ENCODE results near the gene ZNF428.
"Not testable (repeated sequence)": the region's sequence is repeated elsewhere in the genome, so short reads cannot be mapped to it uniquely, and the experiment has no call there.

Gene ZNF428

GRCh38 chr19:43616306-43616705 lies 3.1 kb downstream of the ZNF428 start:
- no peak for DNase-seq

- DNase-seq, result no peak
Observed at GRCh38 chr19:43612374-43612773, 7.1 kb downstream of the ZNF428 start.

- no peak for DNase-seq
Observed at GRCh38 chr19:43611788-43612187, 7.6 kb downstream of the ZNF428 start, which contains the start of gene SRRM5. SRRM5 (plus strand) TSS chr19:43612088; CDS start chr19:43612122, 34 bp downstream.

GRCh38 chr19:43610493-43610892 lies 8.9 kb downstream of the ZNF428 start:
- no peak for DNase-seq

GRCh38 chr19:43609872-43610271 lies 9.6 kb downstream of the ZNF428 start:
- DNase-seq, result no peak

- DNase-seq, result no peak
Observed at GRCh38 chr19:43607238-43608205, 11.9 kb downstream of the ZNF428 start.

GRCh38 chr19:43606569-43607229 lies 12.7 kb downstream of the ZNF428 start:
- no peak for DNase-seq

- DNase-seq, result no peak
Observed at GRCh38 chr19:43605875-43606568, 13.4 kb downstream of the ZNF428 start.

GRCh38 chr19:43600326-43600725 lies 19.1 kb downstream of the ZNF428 start:
- not testable (repeated sequence) for DNase-seq

GRCh38 chr19:43599635-43600295 lies 19.7 kb downstream of the ZNF428 start:
- no peak for DNase-seq

GRCh38 chr19:43598445-43599240 lies 20.8 kb downstream of the ZNF428 start:
- no peak for DNase-seq

- peak; percentile 16 for DNase-seq
Observed at GRCh38 chr19:43597876-43598275, 21.6 kb downstream of the ZNF428 start.

- DNase-seq, result no peak
Observed at GRCh38 chr19:43596842-43597461, 22.5 kb downstream of the ZNF428 start.

- DNase-seq, result peak; percentile 100
Observed at GRCh38 chr19:43595999-43596841, 23.2 kb downstream of the ZNF428 start, which contains the start of the genes IRGQ and ZNF576. IRGQ (minus strand) TSS chr19:43596134; CDS start chr19:43595338, 796 bp downstream. ZNF576 (plus strand) TSS chr19:43596595; CDS start chr19:43597109, 514 bp downstream.

- DNase-seq, result no peak
Observed at GRCh38 chr19:43595605-43595998, 23.8 kb downstream of the ZNF428 start.

GRCh38 chr19:43594710-43595604 lies 24.5 kb downstream of the ZNF428 start:
- DNase-seq, result peak; percentile 79

GRCh38 chr19:43594081-43594697 lies 25.2 kb downstream of the ZNF428 start:
- no peak for DNase-seq

- no peak for DNase-seq
Observed at GRCh38 chr19:43592800-43593350, 26.6 kb downstream of the ZNF428 start.
